ENCODE data around the gene AREL1.

DNA sequence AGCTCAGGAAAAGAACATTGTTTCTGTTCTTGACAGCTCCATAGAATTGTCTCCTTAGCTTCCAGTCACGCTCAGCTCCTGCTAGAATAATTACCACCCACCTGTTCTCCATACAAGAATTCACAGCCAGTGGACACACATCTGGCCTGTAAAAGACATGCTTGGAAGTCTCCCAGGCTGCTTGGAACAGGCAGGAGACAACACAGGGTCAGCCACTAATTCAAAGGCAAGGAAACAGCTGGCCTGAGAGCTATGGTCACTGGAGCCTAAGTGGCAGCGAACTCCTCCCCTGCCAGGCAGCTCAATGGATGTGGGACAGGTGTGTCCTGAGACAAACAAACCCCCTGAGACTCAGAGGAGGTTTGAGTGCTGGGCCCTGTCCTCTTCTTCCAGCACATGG lies 77.9 kb downstream of the AREL1 start:
- TF ChIP-seq, protein P1, sequence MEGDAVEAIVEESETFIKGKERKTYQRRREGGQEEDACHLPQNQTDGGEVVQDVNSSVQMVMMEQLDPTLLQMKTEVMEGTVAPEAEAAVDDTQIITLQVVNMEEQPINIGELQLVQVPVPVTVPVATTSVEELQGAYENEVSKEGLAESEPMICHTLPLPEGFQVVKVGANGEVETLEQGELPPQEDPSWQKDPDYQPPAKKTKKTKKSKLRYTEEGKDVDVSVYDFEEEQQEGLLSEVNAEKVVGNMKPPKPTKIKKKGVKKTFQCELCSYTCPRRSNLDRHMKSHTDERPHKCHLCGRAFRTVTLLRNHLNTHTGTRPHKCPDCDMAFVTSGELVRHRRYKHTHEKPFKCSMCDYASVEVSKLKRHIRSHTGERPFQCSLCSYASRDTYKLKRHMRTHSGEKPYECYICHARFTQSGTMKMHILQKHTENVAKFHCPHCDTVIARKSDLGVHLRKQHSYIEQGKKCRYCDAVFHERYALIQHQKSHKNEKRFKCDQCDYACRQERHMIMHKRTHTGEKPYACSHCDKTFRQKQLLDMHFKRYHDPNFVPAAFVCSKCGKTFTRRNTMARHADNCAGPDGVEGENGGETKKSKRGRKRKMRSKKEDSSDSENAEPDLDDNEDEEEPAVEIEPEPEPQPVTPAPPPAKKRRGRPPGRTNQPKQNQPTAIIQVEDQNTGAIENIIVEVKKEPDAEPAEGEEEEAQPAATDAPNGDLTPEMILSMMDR (conservative IDR thresholded peaks at IDR 0.05), result no peak
- TF ChIP-seq ZFX (IDR thresholded peaks at IDR 0.05), result no peak

Measured in C4-2B (cell line).